GM12892 (cell line): ENCODE results near the gene CLDN11.

Experiments used
- POLR2AphosphoS5 ChIP-seq: IDR thresholded peaks from 2 replicates; pipeline ENCODE4 v1.6.1; 2011; ENCODE audit warnings: low read depth, low read length, control low read depth
- TAF1 ChIP-seq: IDR thresholded peaks from 2 replicates; pipeline ENCODE4 v1.6.1; 2011; ENCODE audit warnings: low read depth, mild to moderate bottlenecking, control low read depth, low read length, borderline replicate concordance

DNA sequence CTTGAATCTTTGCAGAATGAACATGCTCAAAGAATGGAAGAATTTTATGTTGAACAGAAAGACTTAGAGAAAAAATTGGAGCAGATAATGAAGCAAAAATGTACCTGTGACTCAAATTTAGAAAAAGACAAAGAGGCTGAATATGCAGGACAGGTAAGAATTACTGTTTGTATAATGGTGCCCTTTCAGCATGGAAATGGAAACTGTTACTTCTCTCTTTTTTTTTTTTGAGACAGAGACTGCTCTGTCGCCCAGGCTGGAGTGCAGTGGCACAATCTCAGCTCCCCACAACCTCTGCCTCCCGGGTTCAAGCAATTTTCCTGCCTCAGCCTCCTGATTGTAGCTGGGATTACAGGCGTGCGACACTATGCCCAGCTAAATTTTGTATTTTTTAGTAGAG is 27.6 kb upstream of the CLDN11 start:
- no peak for TF ChIP-seq POLR2AphosphoS5
- no peak for TF ChIP-seq TAF1
